Loucy (cell line): Measurements from ENCODE around the gene NDUFS5.
A peak's percentile ranks its signal among the peaks of the same experiment; 100 is the strongest.
"Not testable (repeated sequence)": the region's sequence is repeated elsewhere in the genome, so short reads cannot be mapped to it uniquely, and the experiment has no call there.

Experiments
- H2AFZ ChIP-seq: fragments of 200-600 bp; sonication (generic); 2 replicates; pipeline ENCODE4 v1.6.0; 2016; ENCODE audit warnings: antibody characterized with exemption, mild to moderate bottlenecking, low read length, moderate library complexity
- H3F3A ChIP-seq: fragments of 200-600 bp; 2 replicates; pipeline ENCODE4 v1.6.0; 2016; ENCODE audit warnings: antibody characterized with exemption, low read depth, mild to moderate bottlenecking
- H3K27me3 ChIP-seq: fragments of 200-600 bp; sonication (generic); 2 replicates; pipeline ENCODE4 v1.6.1; 2014; ENCODE audit warnings: low read length, mild to moderate bottlenecking; ENCODE audit not compliant: insufficient read depth, poor library complexity, severe bottlenecking
- H3K36me3 ChIP-seq: fragments of 200-600 bp; sonication (generic); 2 replicates; pipeline ENCODE4 v1.6.1; 2016; ENCODE audit warnings: low read length; ENCODE audit not compliant: insufficient read depth
- H3K4me1 ChIP-seq: fragments of 200-600 bp; sonication (generic); 2 replicates; pipeline ENCODE4 v1.5.1; 2014; ENCODE audit warnings: low read length, mild to moderate bottlenecking; ENCODE audit not compliant: insufficient read depth, poor library complexity, severe bottlenecking
- H3K4me2 ChIP-seq: fragments of 200-600 bp; sonication (generic); 2 replicates; pipeline ENCODE4 v1.6.0; 2014; ENCODE audit warnings: antibody characterized with exemption, low read length, low read depth, mild to moderate bottlenecking; ENCODE audit not compliant: poor library complexity, severe bottlenecking
- H3K4me3 ChIP-seq: fragments of 200-600 bp; sonication (generic); 2 replicates; pipeline ENCODE4 v1.5.1; 2014; ENCODE audit warnings: low read length, mild to moderate bottlenecking, mixed read lengths; ENCODE audit not compliant: poor library complexity, severe bottlenecking
- H3K79me2 ChIP-seq: fragments of 200-600 bp; sonication (generic); 2 replicates; pipeline ENCODE4 v1.6.1; 2014; ENCODE audit warnings: low read length; ENCODE audit not compliant: insufficient read depth
- H3K9ac ChIP-seq: fragments of 200-600 bp; sonication (generic); 2 replicates; pipeline ENCODE4 v1.6.0; 2014; ENCODE audit warnings: mild to moderate bottlenecking, low read depth, low read length, moderate library complexity; ENCODE audit not compliant: poor library complexity, severe bottlenecking
- H3K9me2 ChIP-seq: fragments of 200-600 bp; sonication (generic); replicated peaks from 2 replicates; pipeline ENCODE4 v1.6.1; 2016; ENCODE audit warnings: low read depth, low read length, mixed read lengths
- H3K9me3 ChIP-seq: fragments of 200-600 bp; sonication (generic); 2 replicates; pipeline ENCODE4 v1.6.1; 2014; ENCODE audit warnings: mild to moderate bottlenecking, antibody characterized with exemption, low read length, low read depth; ENCODE audit not compliant: insufficient read depth
- H4K20me1 ChIP-seq: fragments of 200-600 bp; sonication (generic); 2 replicates; pipeline ENCODE4 v1.6.0; 2014; ENCODE audit warnings: antibody characterized with exemption, low read length, mild to moderate bottlenecking; ENCODE audit not compliant: insufficient read depth, poor library complexity, severe bottlenecking
- CTCF ChIP-seq: fragments of 200-600 bp; sonication (generic); conservative IDR thresholded peaks from 2 replicates; pipeline ENCODE4 v1.5.1; 2014; ENCODE audit warnings: mild to moderate bottlenecking, antibody characterized with exemption, low read length
- EZH2phosphoT487 ChIP-seq: fragments of 200-600 bp; IDR thresholded peaks from 2 replicates; pipeline ENCODE4 v1.6.1; 2018; ENCODE audit warnings: antibody characterized with exemption, mild to moderate bottlenecking, moderate library complexity, borderline replicate concordance

NDUFS5 gene

GRCh38 chr1:39050001-39050400 lies 23.9 kb downstream of the NDUFS5 start:
- H4K20me1 ChIP-seq: no peaks in the 10 kb centered on the region
- no peaks in the 10 kb centered on the region for H3K36me3 ChIP-seq
- H3F3A ChIP-seq: no peaks in the 10 kb centered on the region
- H3K79me2 ChIP-seq: no peaks in the 10 kb centered on the region
- H3K27me3 ChIP-seq: no peaks in the 10 kb centered on the region
- no peak overlapping the region for H3K4me3 ChIP-seq
- H3K9me3 ChIP-seq: no peaks in the 10 kb centered on the region
- no peak overlapping the region for H3K9ac ChIP-seq
- TF ChIP-seq CTCF (no peak), EZH2phosphoT487 (no peak)
- no peaks in the 10 kb centered on the region for H3K4me1 ChIP-seq
- no peaks in the 10 kb centered on the region for H3K9me2 ChIP-seq
- H3K4me2 ChIP-seq: no peak overlapping the region
- H2AFZ ChIP-seq: no peak overlapping the region

GRCh38 chr1:39051193-39051850 lies 25.2 kb downstream of the NDUFS5 start:
- H3K9me2 ChIP-seq, H3K9me3 ChIP-seq, H3K79me2 ChIP-seq, H3K36me3 ChIP-seq, H4K20me1 ChIP-seq, H3K4me3 ChIP-seq, H3K4me1 ChIP-seq, H3F3A ChIP-seq, H2AFZ ChIP-seq, H3K9ac ChIP-seq, H3K27me3 ChIP-seq, H3K4me2 ChIP-seq: not testable (repeated sequence)
- TF ChIP-seq CTCF: peak; percentile 25

GRCh38 chr1:39051956-39052355 lies 25.8 kb downstream of the NDUFS5 start:
- H2AFZ ChIP-seq: no peak overlapping the region
- no peaks in the 10 kb centered on the region for H3K4me1 ChIP-seq
- no peak overlapping the region for H3K9ac ChIP-seq
- no peaks in the 10 kb centered on the region for H3K9me3 ChIP-seq
- no peak for TF ChIP-seq EZH2phosphoT487
- no peak for TF ChIP-seq CTCF
- no peaks in the 10 kb centered on the region for H3K36me3 ChIP-seq
- H3K79me2 ChIP-seq: no peaks in the 10 kb centered on the region
- H3K4me2 ChIP-seq: no peak overlapping the region
- H3K4me3 ChIP-seq: no peak overlapping the region
- H3K27me3 ChIP-seq: no peaks in the 10 kb centered on the region
- no peaks in the 10 kb centered on the region for H4K20me1 ChIP-seq
- H3K9me2 ChIP-seq: no peaks in the 10 kb centered on the region
- no peaks in the 10 kb centered on the region for H3F3A ChIP-seq

GRCh38 chr1:39055213-39055710 lies 29.1 kb downstream of the NDUFS5 start:
- H3K9me2 ChIP-seq, H3K4me1 ChIP-seq, H3K79me2 ChIP-seq, H3K4me2 ChIP-seq, H3K4me3 ChIP-seq, H3F3A ChIP-seq, H2AFZ ChIP-seq, H3K36me3 ChIP-seq, H3K9me3 ChIP-seq, H3K27me3 ChIP-seq, H3K9ac ChIP-seq, H4K20me1 ChIP-seq: not testable (repeated sequence)

GRCh38 chr1:39061516-39061915 lies 35.4 kb downstream of the NDUFS5 start:
- H3K27me3 ChIP-seq, H3K79me2 ChIP-seq, H3K36me3 ChIP-seq, H3K4me3 ChIP-seq, H3K9ac ChIP-seq, H3K4me2 ChIP-seq, H3K9me3 ChIP-seq, H3K4me1 ChIP-seq, H4K20me1 ChIP-seq, H3K9me2 ChIP-seq, H3F3A ChIP-seq, H2AFZ ChIP-seq: not testable (repeated sequence)
